Measurements from ENCODE around the gene PLPPR4. TPM values are rescaled to one million over a fixed set of nuclear protein-coding genes. Genes with fewer than 3 reads are reported as not detected.
A peak's percentile ranks its signal among the peaks of the same experiment; 100 is the strongest.
"Not testable (repeated sequence)": the region's sequence is repeated elsewhere in the genome, so short reads cannot be mapped to it uniquely, and the experiment has no call there.

PLPPR4 gene
- total RNA-seq, 2 donors from 2014 or later = not detected

DNA sequence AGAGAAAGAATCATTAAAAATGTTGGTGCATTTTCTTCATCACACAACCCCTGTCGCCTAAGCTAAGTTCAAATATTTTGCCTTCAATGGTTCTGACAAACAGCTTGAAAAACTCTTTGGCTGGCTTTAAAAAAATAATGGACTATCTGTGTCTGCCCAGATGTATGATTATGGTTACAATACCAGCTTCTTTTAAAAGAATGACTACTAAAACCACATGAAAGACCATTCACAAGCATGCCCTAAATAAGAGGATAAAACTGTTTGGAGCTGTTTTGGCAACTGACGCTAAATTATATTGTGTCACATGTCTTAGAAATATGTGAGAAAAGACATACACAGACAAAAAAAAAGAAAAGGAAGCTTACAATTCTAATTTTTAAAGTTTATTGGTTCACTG, 23.7 kb upstream of the PLPPR4 start:
- Mint-ChIP-seq H3K4me1 (ENCODE audit: low read depth) (no peaks in the 10 kb centered on the region), H3K9me3 (no peaks in the 10 kb centered on the region), H3K27me3 (ENCODE audit: low read depth) (no peaks in the 10 kb centered on the region), H3K27ac (no peak overlapping the region), H3K36me3 (ENCODE audit: insufficient read depth in 2 of 2) (no peaks in the 10 kb centered on the region), H3K4me3 (no peak overlapping the region)
- ATAC-seq (replicated peaks in 1 of 2) = no peak
- DNase-seq = no peak

DNA sequence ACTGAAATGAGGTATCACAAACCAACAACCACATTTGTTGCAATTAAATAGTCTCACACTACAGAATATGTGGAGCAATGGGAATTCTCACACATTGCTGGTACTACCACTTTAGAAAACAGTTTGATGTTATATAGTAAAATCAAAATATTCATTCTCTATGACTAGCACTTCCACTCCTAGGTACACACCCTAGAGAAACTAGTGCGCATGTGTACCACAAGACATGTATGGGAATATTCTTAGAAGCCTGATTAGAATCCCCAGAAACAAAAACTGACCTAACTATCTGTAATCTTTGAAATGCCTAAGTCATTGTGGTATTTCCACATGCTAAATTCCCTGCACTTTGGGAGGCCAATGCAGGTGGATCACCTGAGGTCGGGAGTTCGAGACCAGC, 18.1 kb upstream of the PLPPR4 start:
- DNase-seq (no peak), ATAC-seq (replicated peaks in 1 of 2) (no peak)
- peaks cover 1 to 3% of the 10 kb centered on the region in 2 donors for H3K9me3 Mint-ChIP-seq
- H3K27me3 Mint-ChIP-seq (ENCODE audit: low read depth) = no peaks in the 10 kb centered on the region
- no peak overlapping the region for H3K27ac Mint-ChIP-seq
- H3K4me1 Mint-ChIP-seq (ENCODE audit: low read depth) = no peaks in the 10 kb centered on the region
- no peaks in the 10 kb centered on the region for H3K36me3 Mint-ChIP-seq (ENCODE audit: insufficient read depth in 2 of 2)
- H3K4me3 Mint-ChIP-seq = no peak overlapping the region

DNA sequence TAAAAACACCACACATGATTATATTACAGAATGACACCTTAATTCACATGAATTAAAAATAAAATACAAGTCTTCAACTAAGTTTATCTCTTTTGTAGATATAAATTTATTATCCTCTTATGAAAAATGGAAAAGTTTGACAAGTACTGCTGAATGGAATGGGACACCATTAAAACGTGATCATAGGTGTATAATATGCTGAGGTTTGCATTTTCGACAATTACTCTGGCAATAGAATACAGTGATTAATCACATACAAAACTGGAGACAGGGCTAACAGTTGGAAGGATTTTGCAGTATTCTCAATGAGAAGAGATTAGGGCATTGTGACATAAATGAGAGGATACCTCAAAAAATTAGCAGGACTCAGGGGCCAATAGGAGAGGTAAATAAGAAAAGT, 17.1 kb upstream of the PLPPR4 start:
- no peak for DNase-seq
- Mint-ChIP-seq H3K4me3 (no peak overlapping the region), H3K27me3 (ENCODE audit: low read depth) (no peaks in the 10 kb centered on the region), H3K36me3 (ENCODE audit: insufficient read depth in 2 of 2) (no peaks in the 10 kb centered on the region), H3K4me1 (ENCODE audit: low read depth) (no peaks in the 10 kb centered on the region), H3K9me3 (peaks cover 4 to 6% of the 10 kb centered on the region in 2 donors), H3K27ac (no peak overlapping the region)
- ATAC-seq (replicated peaks in 1 of 2) = no peak

DNA sequence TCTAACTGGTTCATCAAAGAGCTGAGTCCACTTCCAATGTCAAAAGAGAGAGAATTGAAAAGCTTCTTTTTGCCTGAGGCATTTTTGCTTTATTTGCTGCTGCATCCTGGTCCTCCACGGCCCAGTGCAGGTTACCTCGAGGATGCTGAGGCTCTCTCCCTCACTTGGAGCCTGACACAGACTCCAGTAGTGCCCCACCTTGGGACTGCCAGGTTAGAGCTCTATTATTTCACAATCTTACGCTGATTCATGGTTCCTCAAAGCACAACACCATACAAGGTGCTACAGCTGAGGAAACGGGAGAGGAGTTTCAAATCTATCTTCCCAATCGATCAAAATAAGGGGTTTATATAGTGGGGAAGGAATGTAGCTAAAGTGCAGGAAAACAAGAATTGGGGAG, 13.6 kb upstream of the PLPPR4 start:
- Mint-ChIP-seq H3K36me3 (ENCODE audit: insufficient read depth in 2 of 2) (no peaks in the 10 kb centered on the region), H3K4me1 (ENCODE audit: low read depth) (no peaks in the 10 kb centered on the region), H3K27me3 (ENCODE audit: low read depth) (no peaks in the 10 kb centered on the region), H3K4me3 (no peak overlapping the region), H3K9me3 (peaks cover 4 to 6% of the 10 kb centered on the region in 2 donors), H3K27ac (no peak overlapping the region)
- ATAC-seq (replicated peaks in 1 of 2) = no peak
- DNase-seq = no peak

DNA sequence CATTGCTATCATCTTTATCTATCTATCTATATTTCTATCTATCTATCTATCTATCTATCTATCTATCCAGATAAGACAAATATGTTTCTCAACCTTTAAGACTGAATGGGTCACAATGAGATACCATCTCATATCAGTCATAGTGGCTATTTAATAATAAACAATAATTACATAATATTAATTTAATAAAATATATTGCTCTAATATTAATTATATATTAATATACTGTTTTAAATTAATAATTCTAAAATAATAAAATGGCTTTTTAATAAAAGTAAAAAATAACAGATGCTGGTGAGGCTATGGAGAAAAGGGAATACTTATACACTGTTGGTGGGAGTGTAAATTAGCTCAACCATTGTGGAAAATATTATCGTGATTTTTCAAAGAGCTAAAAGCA, 13.0 kb upstream of the PLPPR4 start:
- no peak overlapping the region for H3K27ac Mint-ChIP-seq
- no peaks in the 10 kb centered on the region for H3K27me3 Mint-ChIP-seq (ENCODE audit: low read depth)
- ATAC-seq (replicated peaks in 1 of 2) (no peak), DNase-seq (no peak)
- no peaks in the 10 kb centered on the region for H3K36me3 Mint-ChIP-seq (ENCODE audit: insufficient read depth in 2 of 2)
- H3K9me3 Mint-ChIP-seq = peaks cover 4 to 6% of the 10 kb centered on the region in 2 donors
- H3K4me1 Mint-ChIP-seq (ENCODE audit: low read depth) = no peaks in the 10 kb centered on the region
- H3K4me3 Mint-ChIP-seq = no peak overlapping the region

DNA sequence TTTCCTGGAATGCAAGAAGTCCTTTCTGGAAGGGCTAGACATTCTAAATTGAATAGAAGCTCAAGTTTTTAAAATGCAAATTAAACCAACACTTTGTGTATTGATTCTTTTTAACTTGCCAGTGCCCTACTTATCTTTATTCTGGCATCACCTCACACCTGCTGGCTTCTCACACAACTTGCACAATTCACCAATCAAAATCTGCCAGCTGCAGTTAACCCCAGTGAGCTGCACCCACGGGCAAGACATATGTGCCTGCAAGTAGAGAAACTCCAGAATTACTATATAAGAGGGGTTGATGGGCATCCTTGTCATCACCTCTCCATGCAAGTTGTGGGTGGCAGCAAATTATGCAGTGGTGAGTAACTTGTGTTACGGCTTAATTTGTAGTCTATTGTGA, 11.7 kb upstream of the PLPPR4 start:
- Mint-ChIP-seq H3K9me3 (peaks cover 2% of the 10 kb centered on the region in 2 donors), H3K27ac (no peak overlapping the region), H3K4me1 (ENCODE audit: low read depth) (no peaks in the 10 kb centered on the region), H3K4me3 (no peak overlapping the region), H3K36me3 (ENCODE audit: insufficient read depth in 2 of 2) (no peaks in the 10 kb centered on the region), H3K27me3 (ENCODE audit: low read depth) (no peaks in the 10 kb centered on the region)
- no peak for ATAC-seq (replicated peaks in 1 of 2)
- no peak for DNase-seq

DNA sequence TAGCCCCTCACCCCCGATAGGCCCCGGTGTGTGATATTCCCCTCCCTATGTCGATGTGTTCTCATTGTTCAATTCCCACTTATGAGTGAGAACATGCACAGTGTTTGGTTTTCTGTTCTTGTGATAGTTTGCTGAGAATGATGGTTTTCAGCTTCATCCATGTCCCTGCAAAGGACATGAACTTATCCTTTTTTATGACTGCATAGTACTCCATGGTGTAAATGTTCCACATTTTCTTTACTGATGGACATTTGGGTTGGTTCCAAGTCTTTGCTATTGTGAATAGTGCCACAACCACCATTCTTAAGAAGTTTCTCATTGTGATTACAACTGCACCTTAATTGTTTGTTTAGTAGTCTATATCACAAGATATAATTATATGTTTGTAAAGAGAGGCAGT, 3.9 kb upstream of the PLPPR4 start:
- H3K4me1 Mint-ChIP-seq (ENCODE audit: low read depth); H3K9me3 Mint-ChIP-seq; H3K4me3 Mint-ChIP-seq; ATAC-seq (replicated peaks in 1 of 2); H3K27ac Mint-ChIP-seq; DNase-seq; H3K36me3 Mint-ChIP-seq (ENCODE audit: insufficient read depth in 2 of 2): not testable (repeated sequence)
- peaks cover 32% of the 10 kb centered on the region for H3K27me3 Mint-ChIP-seq (ENCODE audit: low read depth)

DNA sequence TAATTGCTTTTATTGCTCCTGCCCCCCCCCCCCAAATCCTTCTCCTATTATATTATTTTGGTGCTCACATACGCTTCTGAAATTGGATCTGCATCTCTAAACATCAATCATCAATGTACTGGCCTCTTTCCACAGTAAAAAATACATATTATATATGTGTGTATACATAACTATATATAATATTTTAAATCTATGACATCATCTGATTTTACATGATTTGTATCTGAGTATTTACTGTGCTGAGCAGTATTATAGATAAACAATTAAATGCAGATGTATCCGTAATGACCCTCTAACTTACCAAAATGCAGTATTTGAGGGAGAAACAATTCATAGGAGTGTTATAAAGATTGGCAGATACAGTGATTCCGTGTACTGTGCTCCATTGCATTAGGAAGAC, 832 bp downstream of the PLPPR4 start:
- no peak for ATAC-seq (replicated peaks in 1 of 2)
- H3K27ac Mint-ChIP-seq = no peak overlapping the region
- H3K27me3 Mint-ChIP-seq (ENCODE audit: low read depth) = peaks cover 50% of the 10 kb centered on the region

DNA sequence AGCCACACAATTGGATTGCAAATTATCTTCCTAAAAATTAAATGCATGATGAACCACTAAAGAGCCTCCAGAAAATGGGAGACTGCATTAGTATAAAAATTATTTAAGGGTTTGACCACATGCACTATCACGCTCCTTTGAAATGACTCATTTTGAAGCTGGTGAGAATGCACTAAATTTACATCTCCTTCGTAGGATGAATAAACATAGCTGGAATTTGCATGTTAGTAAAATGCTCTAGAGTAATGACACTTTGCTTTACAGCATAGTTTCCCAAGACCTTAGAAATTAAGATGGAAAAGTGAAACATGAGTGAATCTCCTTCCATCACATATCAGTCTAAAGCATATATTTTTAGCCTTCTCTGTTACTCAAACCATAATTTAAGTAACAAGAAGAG, 2.4 kb downstream of the PLPPR4 start:
- DNase-seq (no peak), ATAC-seq (replicated peaks in 1 of 2) (no peak)
- Mint-ChIP-seq H3K4me1 (ENCODE audit: low read depth) (peaks cover 5% of the 10 kb centered on the region), H3K4me3 (no peak overlapping the region), H3K27ac (no peak overlapping the region), H3K36me3 (ENCODE audit: insufficient read depth in 2 of 2) (no peaks in the 10 kb centered on the region), H3K27me3 (ENCODE audit: low read depth) (peaks cover 54% of the 10 kb centered on the region), H3K9me3 (peaks cover 0 to 2% of the 10 kb centered on the region in 2 donors)

More for the DNA sequence above, 832 bp downstream of the PLPPR4 start:
- peak overlapping the region in 1 of 2 donors; percentile 56 for H3K4me3 Mint-ChIP-seq
- no peaks in the 10 kb centered on the region for H3K36me3 Mint-ChIP-seq (ENCODE audit: insufficient read depth in 2 of 2)
- DNase-seq = no peak
- peaks cover 0 to 2% of the 10 kb centered on the region in 2 donors for H3K9me3 Mint-ChIP-seq
- peaks cover 5% of the 10 kb centered on the region for H3K4me1 Mint-ChIP-seq (ENCODE audit: low read depth)

DNA sequence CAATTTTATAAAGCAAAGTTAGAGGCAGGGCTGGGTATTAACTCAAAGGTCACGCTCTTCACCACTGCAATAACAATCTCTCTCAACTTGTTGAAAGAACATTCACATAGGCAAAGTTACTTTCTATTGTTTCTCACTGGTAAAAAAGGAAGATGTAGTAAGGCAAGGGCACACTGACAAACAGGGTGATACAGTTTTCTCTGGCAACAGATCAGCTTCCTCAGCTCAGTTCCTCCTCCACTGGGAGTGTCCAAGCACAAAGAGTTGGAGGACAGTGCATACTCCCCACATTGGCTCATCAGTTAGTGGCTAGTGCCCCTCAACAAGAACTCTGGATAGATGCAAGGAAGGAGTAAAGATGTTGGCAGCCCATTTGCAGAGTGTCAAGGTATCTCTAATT, 3.7 kb downstream of the PLPPR4 start:
- no peak overlapping the region for H3K27ac Mint-ChIP-seq
- no peak overlapping the region for H3K4me3 Mint-ChIP-seq
- DNase-seq (no peak), ATAC-seq (replicated peaks in 1 of 2) (no peak)
- peaks cover 5% of the 10 kb centered on the region for H3K4me1 Mint-ChIP-seq (ENCODE audit: low read depth)
- peaks cover 0 to 2% of the 10 kb centered on the region in 2 donors for H3K9me3 Mint-ChIP-seq
- peaks cover 45% of the 10 kb centered on the region for H3K27me3 Mint-ChIP-seq (ENCODE audit: low read depth)
- no peaks in the 10 kb centered on the region for H3K36me3 Mint-ChIP-seq (ENCODE audit: insufficient read depth in 2 of 2)

DNA sequence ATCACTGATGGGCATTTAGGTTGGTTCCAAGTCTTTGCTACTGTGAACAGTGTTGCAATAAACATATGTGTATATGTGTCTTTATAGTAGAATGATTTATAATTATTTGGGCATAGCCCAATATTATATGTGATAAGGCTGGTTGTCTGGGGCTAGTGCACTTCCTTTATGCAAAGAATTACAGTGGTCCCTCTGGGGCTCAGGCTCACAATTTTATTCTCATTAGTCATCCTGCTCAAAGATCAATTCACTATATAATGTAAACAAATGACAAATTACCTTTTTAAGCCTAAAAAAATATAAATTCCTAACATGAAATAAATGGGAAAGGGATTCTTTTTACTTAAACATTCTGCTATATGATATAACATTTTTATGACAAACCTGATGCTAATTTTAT, 5.0 kb downstream of the PLPPR4 start:
- ATAC-seq (replicated peaks in 1 of 2) = no peak
- H3K27me3 Mint-ChIP-seq (ENCODE audit: low read depth) = peaks cover 33% of the 10 kb centered on the region
- H3K4me3 Mint-ChIP-seq = no peak overlapping the region
- no peak for DNase-seq
- no peaks in the 10 kb centered on the region for H3K4me1 Mint-ChIP-seq (ENCODE audit: low read depth)
- peaks cover 0 to 2% of the 10 kb centered on the region in 2 donors for H3K9me3 Mint-ChIP-seq
- H3K27ac Mint-ChIP-seq = no peak overlapping the region
- no peaks in the 10 kb centered on the region for H3K36me3 Mint-ChIP-seq (ENCODE audit: insufficient read depth in 2 of 2)

DNA sequence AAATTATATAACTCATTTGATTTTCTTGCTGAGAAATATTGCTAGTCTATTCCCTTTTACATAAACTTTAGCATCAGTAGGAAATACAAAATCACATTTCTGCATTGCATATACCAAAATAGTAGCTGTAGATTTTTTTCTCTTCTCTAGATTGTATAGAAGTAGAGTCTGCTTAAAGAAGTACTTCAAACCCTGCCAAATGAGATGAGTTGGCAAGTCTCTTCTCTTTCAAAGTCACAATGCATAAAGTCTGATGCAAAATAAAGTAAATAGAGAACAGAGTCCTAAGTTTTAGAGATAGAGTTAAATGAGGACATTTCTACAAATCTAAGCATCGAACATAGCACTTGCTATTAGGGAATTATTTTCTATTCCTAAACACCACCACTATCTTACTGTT, 6.4 kb downstream of the PLPPR4 start:
- H3K36me3 Mint-ChIP-seq (ENCODE audit: insufficient read depth in 2 of 2) = no peaks in the 10 kb centered on the region
- peaks cover 20% of the 10 kb centered on the region for H3K27me3 Mint-ChIP-seq (ENCODE audit: low read depth)
- peaks cover 0 to 2% of the 10 kb centered on the region in 2 donors for H3K9me3 Mint-ChIP-seq
- H3K27ac Mint-ChIP-seq = no peak overlapping the region
- no peaks in the 10 kb centered on the region for H3K4me1 Mint-ChIP-seq (ENCODE audit: low read depth)
- ATAC-seq (replicated peaks in 1 of 2) (no peak), DNase-seq (no peak)
- H3K4me3 Mint-ChIP-seq = no peak overlapping the region

DNA sequence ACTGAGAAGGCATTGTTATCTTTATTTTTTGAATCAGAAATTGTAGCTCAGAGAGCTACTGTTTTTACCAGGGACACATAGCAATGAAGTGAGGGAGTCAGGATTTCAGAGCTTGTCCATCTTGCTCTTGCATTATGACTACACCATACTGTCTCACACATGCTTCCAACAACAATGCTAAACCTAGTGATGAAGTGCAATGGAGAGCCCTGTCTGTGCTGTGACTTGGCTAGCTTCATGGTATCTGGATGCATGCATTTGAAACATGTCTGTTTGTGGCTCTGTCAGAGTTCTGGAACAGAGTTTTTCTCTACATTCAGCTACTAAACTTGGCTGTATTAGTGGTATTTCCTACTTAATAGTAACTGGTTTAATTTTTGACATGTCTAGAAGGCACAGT, 7.0 kb downstream of the PLPPR4 start:
- peaks cover 0 to 2% of the 10 kb centered on the region in 2 donors for H3K9me3 Mint-ChIP-seq
- H3K4me3 Mint-ChIP-seq = no peak overlapping the region

DNA sequence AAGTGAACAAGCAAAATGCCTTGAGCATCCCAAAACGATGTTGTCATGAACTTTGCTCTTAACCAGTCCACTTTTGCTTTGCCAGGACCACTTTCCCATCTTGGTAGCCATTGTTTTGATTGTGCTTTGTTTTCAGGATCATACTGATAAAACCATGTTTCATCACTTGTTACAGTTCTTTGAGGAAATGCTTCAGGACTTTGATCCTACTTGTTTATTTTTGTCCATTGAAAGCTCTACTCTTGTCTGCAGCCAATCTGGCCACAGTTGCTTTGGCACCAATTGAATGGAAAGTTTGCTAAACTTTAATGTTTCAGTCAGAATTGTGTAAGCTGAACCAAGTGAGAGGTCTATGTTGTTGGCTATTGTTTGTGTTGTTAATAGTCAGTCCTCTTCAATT, 12.8 kb downstream of the PLPPR4 start:
- ATAC-seq (replicated peaks in 1 of 2) (no peak), DNase-seq (no peak)
- Mint-ChIP-seq H3K4me1 (ENCODE audit: low read depth) (no peaks in the 10 kb centered on the region), H3K27ac (no peak overlapping the region), H3K9me3 (peaks cover 0 to 2% of the 10 kb centered on the region in 2 donors), H3K27me3 (ENCODE audit: low read depth) (peaks cover 5% of the 10 kb centered on the region), H3K4me3 (no peak overlapping the region), H3K36me3 (ENCODE audit: insufficient read depth in 2 of 2) (no peaks in the 10 kb centered on the region)

More for the DNA sequence above, 7.0 kb downstream of the PLPPR4 start:
- ATAC-seq (replicated peaks in 1 of 2) (no peak), DNase-seq (no peak)
- Mint-ChIP-seq H3K27me3 (ENCODE audit: low read depth) (peaks cover 14% of the 10 kb centered on the region), H3K36me3 (ENCODE audit: insufficient read depth in 2 of 2) (no peaks in the 10 kb centered on the region), H3K4me1 (ENCODE audit: low read depth) (no peaks in the 10 kb centered on the region), H3K27ac (no peak overlapping the region)
